ENCODE data around the gene STX4.
A peak's percentile ranks its signal among the peaks of the same experiment; 100 is the strongest.

Gene STX4

DNA sequence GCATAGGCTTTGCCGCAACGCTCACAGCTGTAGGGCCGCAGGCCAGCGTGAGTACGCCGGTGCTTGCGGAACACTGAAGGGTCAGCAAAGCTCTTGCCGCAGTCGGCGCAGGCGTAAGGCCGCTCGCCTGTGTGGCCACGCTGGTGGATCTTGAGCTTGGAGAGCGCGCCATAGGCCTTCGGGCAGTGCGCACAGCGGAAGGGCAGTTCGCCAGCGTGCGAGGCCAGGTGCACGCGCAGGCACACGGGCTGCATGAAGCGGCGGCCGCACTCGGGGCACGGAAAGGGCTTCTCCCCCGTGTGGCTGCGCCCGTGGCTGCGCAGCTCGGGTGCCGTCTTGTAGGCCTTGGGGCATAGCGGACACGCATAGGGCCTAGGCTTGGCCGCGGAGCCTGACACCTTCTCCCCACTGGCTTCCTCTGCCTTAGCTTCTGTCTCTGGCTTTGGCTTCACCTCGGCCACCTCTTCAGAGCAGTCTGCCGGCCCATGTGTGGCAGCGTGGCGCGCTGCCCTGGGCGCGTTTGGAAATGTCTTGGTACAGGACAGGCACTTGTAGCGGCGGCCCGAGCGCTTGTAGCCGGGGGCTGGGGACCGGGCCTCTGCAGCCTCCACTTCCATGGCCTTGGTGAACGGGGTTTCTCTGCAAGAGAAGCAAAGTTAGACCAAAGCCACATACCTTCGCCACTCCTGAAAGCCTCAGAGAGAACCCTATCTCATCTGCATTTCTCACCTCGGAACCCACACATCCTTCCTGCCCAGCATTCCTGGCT, 30.7 kb downstream of the STX4 start:
- no peak for DNase-seq

DNA sequence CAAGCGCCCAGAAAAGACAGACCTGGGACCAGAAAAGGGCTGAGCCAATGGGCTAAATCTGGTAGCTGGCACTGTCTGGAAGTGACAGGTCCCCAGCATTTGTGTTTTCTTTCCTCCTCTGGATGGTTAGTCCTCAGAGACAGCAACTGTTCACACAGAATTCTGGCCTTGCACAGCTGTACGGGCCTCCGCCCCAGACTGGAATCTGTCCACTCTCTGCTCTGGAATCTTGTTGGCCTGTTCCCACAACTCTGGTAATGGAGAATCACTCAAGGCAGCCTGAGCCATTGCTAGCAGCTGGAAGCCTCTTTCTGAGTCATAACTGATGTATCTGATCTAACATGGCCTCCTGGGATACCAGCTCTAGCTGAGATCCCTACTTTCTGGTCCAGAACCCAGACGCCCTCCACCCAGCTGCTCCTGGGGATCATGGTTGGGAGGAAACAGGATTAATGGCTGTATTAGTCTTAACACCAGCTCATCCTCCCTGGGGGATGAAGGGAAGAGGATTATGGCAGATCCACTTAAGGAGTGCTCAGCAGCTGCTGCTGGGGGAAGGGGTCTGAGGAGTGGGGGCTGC, 31.6 kb downstream of the STX4 start:
- DNase-seq, result no peak

DNA sequence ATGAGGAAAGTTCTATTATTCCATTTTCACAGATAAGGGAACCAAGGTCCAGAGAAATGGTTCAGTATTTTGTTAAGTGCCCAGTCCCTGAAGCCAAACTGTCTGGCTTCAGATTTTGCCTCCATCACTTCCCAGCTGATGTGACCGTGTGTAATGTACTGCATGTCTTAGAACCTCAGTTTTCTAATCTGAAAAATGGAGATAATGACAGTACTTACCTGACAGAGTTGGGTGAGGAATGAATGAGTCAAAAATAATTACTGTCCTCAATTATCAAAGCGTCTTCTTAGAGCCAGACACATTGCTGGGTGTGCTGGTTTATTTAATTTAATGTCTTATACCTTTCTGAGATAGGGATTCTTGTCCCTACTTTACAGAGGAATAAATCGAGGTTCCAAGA, 34.0 kb downstream of the STX4 start:
- DNase-seq, result no peak

GRCh38 chr16:31071861-31072260, 38.5 kb downstream of the STX4 start:
- DNase-seq, result no peak

DNA sequence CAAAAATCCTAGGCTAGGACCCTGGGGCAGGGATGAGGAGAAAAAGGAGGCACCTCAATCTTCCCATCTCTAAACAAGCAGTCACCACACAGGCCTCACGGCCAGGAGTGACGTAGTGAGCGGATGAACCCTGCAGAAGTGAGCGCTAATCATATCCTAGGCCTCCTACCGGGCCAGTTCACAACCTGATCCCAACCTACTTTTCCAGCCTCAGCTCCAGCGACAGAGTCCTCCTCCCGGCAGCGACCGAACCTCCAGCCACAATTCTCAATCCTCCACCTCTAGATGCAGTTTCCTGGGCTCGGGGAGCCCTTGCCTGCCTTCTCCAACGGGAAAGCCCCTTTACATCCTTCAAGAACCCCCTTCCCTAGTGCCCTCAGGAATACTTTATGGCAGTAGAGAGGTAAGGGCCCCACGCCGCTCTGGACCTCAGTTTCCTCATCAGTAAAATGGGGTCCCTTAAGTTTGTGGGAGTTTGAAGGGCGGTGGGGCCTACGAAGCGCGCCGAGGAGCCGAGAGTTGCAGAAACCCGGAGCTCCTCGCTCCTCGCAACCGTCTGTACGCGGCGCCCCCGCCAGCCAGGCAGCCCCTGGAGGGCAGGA, 39.3 kb downstream of the STX4 start:
- DNase-seq, result peak in 11 of 58 donors; percentile 8 to 41 (median 22)

DNA sequence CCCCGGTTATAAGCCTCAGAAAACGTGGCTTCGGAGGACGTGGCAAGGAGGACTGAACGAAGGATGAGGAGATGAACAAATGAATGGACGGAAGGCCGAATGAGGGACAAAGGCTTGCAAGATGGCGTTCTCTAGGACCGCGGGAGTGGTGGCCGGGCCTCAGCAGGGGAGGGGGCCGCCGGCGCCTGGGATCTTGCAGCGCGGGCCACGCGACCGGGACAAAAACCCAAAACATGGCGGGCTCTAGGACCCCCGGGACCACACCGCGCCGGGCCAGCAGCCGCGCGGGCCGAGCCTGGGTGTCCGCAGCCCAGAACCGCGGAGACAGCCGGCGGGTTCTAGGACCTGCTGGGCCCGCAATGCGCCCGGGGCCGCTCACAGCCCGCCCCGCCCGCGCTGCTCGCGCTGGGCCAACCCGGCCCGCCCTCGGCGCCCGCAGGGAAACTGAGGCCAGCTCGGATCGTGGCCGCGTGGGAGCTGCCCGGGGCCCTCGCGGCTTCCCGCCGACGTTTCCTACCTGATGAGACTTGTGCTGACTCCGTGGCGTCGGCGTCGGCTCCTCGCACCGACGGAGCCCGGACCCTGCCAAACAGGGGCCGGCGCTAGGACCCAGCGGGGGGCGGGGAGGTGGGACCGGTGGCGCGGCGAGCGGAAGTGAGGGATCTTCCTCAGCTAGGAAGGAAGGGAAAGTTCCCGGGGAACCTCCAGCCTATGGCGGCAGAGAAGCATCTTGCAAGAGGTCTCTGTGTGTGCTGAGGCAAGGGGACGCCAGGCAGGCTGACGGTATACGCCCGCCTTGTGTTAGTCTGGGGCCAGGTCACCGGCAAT, 40.0 kb downstream of the STX4 start:
- DNase-seq, result peak; percentile 56 to 96 (median 88)

DNA sequence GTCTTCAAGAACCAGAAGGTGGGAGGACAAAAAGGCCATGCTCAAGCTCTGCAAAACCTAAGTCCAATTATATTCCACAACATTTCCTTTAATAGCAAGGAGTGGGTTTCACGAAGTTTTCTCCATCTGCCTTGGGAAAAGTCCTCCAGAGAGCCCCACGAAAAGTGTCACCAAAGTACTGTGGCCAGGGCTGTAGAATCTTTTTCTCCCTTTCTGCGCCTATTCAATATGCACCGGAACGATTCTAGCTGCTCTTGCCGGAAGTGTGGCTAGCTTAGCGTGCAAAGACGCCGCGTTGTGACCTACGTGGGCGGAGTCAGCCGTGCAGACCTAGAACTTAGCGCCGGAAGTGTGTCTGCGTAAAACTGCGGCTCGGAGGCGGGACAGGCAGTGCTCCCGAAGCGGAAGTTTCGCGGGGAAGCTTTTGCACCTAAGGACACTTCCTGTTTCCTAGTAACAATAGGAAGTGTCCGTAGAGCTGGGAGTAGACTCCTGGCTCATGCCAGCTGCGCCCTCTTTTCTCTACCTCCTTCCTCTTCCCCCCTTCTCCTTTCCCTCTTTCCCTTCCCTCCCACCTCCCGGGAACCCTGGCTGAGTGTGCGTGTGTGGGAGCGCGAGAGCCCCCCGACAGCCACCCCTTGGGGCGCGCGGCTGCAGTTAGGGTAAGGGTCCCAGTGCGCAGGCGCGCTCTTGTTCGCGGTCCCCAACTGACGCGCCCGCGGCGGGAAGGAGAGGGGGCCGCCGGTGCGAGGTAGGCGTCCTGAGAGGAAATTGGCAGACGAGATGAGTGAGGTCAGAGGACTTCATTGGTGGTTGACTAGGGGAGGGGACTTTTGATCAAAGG, 40.8 kb downstream of the STX4 start, which contains the start of the genes ZNF646 and ZNF668:
Gene ZNF646, plus strand, starts transcription at position 453 of the 844 bp plus-strand sequence. CDS start 1,903 bp downstream, outside the sequence.
Gene ZNF668, minus strand, starts transcription at position 271 of the 844 bp plus-strand sequence. CDS start 9,781 bp downstream, outside the sequence.
- peak; percentile 80 to 99 (median 98) for DNase-seq

DNA sequence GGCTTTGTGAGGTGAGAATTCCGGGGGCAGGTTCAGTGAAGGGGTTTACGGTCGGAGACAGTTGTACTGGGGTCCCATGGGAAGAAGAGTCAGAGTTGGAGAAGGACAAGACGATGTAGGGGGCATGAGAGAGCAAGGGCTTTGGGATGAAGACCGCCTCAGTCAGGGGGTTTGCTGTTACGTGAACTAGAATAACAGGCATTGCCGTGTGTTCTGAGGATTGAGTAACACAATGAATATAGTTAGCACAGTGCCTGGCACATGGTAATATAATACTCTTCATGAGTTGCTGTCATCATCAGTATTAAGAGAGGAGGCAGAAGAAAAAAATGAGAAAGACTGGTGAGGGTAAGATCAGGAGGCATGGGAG, 41.4 kb downstream of the STX4 start:
- no peak for DNase-seq

GRCh38 chr16:31076319-31076718, 43.0 kb downstream of the STX4 start:
- no peak for DNase-seq

DNA sequence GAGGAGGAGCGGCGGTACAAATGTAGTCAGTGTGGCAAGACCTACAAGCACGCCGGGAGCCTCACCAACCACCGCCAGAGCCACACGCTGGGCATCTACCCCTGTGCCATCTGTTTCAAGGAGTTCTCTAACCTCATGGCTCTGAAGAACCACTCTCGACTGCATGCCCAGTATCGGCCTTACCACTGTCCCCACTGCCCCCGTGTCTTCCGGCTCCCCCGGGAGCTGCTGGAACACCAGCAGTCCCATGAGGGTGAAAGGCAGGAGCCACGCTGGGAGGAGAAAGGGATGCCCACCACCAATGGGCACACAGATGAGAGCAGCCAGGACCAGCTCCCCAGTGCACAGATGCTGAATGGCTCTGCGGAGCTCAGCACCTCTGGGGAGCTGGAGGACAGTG, 43.7 kb downstream of the STX4 start:
- no peak for DNase-seq

DNA sequence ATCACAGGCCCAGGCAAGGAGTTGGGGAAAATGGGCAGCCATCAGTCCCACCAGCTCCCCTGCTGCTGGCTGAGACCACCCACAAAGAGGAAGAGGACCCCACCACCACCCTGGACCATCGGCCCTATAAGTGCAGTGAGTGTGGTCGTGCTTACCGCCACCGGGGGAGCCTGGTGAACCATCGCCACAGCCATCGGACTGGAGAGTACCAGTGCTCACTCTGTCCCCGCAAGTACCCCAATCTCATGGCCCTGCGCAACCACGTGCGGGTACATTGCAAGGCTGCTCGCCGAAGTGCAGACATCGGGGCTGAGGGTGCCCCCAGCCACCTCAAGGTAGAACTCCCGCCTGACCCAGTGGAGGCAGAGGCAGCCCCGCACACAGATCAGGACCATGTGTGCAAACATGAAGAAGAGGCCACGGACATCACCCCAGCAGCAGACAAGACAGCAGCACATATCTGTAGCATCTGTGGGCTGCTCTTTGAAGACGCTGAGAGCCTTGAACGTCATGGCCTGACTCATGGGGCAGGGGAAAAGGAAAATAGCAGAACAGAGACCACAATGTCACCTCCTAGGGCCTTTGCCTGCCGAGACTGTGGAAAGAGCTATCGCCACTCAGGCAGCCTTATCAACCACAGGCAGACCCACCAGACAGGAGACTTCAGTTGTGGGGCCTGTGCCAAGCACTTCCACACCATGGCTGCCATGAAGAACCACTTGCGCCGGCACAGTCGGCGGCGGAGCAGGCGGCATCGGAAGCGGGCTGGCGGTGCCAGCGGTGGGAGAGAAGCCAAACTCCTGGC, 44.4 kb downstream of the STX4 start:
- no peak for DNase-seq

DNA sequence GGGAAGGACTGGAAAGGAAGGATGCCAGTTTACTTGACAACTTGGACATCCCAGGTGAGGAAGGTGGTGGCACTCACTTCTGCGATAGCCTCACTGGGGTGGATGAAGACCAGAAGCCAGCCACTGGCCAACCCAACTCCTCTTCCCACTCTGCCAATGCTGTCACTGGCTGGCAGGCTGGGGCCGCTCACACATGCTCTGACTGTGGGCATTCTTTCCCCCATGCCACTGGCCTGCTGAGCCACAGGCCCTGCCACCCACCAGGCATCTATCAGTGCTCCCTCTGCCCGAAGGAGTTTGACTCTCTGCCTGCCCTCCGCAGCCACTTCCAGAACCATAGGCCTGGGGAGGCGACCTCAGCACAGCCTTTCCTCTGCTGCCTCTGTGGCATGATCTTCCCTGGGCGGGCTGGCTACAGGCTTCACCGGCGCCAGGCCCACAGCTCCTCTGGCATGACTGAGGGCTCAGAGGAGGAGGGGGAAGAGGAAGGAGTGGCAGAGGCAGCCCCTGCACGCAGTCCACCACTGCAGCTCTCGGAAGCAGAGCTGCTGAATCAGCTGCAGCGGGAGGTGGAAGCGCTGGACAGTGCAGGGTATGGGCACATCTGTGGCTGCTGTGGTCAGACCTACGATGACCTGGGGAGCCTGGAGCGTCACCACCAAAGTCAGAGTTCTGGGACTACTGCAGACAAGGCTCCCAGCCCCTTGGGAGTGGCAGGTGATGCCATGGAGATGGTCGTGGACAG, 45.4 kb downstream of the STX4 start:
- DNase-seq, result no peak

- no peak for DNase-seq
Measured at GRCh38 chr16:31079342-31079944, 46.1 kb downstream of the STX4 start.

- no peak for DNase-seq
Measured at GRCh38 chr16:31080035-31080629, 46.8 kb downstream of the STX4 start.

GRCh38 chr16:31080756-31081419, 47.5 kb downstream of the STX4 start:
- no peak for DNase-seq

DNA sequence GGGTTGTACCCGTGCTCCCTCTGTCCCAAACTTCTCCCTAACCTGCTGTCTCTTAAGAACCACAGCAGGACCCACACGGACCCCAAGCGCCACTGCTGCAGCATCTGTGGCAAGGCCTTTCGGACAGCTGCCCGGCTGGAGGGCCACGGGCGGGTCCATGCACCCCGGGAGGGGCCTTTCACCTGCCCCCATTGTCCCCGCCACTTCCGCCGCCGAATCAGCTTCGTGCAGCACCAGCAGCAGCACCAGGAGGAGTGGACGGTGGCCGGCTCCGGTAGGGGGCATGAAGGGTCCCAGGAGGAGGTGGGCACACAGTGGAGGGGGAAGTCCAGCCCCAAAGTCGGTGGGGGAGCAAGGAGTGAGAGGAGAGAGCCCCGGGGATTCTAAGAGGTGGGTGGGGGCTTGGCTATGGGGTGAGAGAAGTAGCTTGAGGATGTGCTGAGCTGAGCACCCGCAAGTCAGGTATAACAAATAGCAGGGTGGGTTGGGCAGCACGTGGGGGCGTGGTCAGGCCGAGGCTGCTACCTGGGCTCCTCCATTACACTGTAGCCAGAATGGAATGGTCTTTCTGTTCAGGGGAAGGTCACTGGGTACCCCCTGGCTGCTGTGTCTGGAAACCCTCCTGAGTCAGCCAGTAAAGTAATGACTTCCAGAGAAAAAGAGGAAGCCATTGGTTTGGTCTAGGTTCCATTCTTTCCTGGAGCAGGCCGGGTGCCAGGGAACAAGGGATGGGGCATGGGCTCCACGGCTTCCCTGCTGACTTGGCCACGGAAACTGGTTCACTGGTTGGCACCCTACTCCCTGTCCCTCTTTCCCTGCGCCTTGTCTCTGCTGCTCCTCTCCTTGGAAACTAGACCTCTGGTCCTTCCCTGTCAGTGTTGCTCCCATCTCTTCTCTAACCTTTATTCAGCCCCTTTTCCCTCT, 48.3 kb downstream of the STX4 start:
- peak in 16 of 58 donors; percentile 10 to 38 (median 18) for DNase-seq
